Naive thymus-derived CD8-positive, alpha-beta T cell (primary cell): Measurements from ENCODE around the gene SUN2. TPM values are rescaled to one million over a fixed set of nuclear protein-coding genes. Genes with fewer than 3 reads are reported as not detected.
A peak's percentile ranks its signal among the peaks of the same experiment; 100 is the strongest.

Experiments used
- ATAC-seq, 2 donors: fragments of 150-1000 bp; cut with Tn5 transposase in 1 of 2; sonication (Bioruptor Pico), chemical (Tn5 transposase) in 1 of 2; 1 replicate in 1 of 2; 2 replicates in 1 of 2; pipeline ENCODE4 v1.10.0; 2021; ENCODE audit warnings: mild to moderate bottlenecking in 2 of 2, moderate library complexity in 2 of 2
- POLR2A ChIA-PET: fragments of 350-600 bp; sonication (Branson Sonifier 250); formaldehyde crosslinking; loops from one replicate; lab custom pipeline; 2021; ENCODE audit warnings: antibody characterized with exemption; lab: Charles Lee
- DNase-seq, 10 donors: peaks; one replicate each; pipeline versions ENCODE4 v3.0.0 to v3.0.0-alpha.2; 2020 to 2022
- H3K27ac Mint-ChIP-seq, 10 donors: one replicate each; pipeline ENCODE4 v1.8.0; 2020 to 2022; ENCODE audit warnings: mild to moderate bottlenecking in 10 of 10, mixed read lengths in 10 of 10, moderate library complexity in 4 of 10, inconsistent platforms in 1 of 10
- H3K27me3 Mint-ChIP-seq, 5 donors: one replicate each; pipeline ENCODE4 v1.8.0; 2021 to 2022; ENCODE audit warnings: mixed read lengths in 5 of 5
- H3K36me3 Mint-ChIP-seq, 3 donors: one replicate each; pipeline ENCODE4 v1.8.0; 2020 to 2022; ENCODE audit warnings: mixed read lengths in 3 of 3, mild to moderate bottlenecking in 2 of 3, inconsistent platforms in 1 of 3
- H3K4me1 Mint-ChIP-seq, 4 donors: one replicate each; pipeline ENCODE4 v1.8.0; 2021 to 2022; ENCODE audit warnings: mixed read lengths in 4 of 4
- H3K4me3 Mint-ChIP-seq, 10 donors: one replicate each; pipeline ENCODE4 v1.8.0; 2020 to 2022; ENCODE audit warnings: mild to moderate bottlenecking in 10 of 10, mixed read lengths in 10 of 10, moderate library complexity in 6 of 10, inconsistent platforms in 1 of 10
- H3K9me3 Mint-ChIP-seq, 9 donors: one replicate each; pipeline ENCODE4 v1.8.0; 2020 to 2022; ENCODE audit warnings: mixed read lengths in 9 of 9, mild to moderate bottlenecking in 3 of 9, inconsistent platforms in 1 of 9, moderate library complexity in 1 of 9
- polyA plus RNA-seq, 3 donors: library from polyadenylated mRNA; unstranded; fragments of 300-500 nt; fragmentation: Illumina TruSeq; gene quantifications; one replicate each; pipeline ENCODE4 v1.2.3, GENCODE V29; 2021
- total RNA-seq, 8 experiments: library from RNA in 2 of 8; stranded (reverse) in 2 of 8; gene quantifications; one replicate each; pipeline ENCODE4 v1.2.3 and lab custom pipeline; 2021 to 2026

The SUN2 gene
- total and polyA plus RNA-seq, 5 experiments from 2014 or later, result 491 to 1,073 (median 802) TPM

GRCh38 chr22:38775656-38776055 lies 19.9 kb upstream of the SUN2 start:
- peaks cover 0 to 14% (median 3%) of the 10 kb centered on the region in 3 donors for H3K36me3 Mint-ChIP-seq
- POLR2A ChIA-PET, result interaction anchor here (1.6 kb wide), 1 partner anchor 29 kb away, joined by 3 read pairs; no protein-coding TSS in a partner anchor
- H3K4me3 Mint-ChIP-seq, result no peak overlapping the region
- ATAC-seq, result no peak
- no peak for DNase-seq
- H3K9me3 Mint-ChIP-seq, result no peaks in the 10 kb centered on the region
- no peaks in the 10 kb centered on the region for H3K27me3 Mint-ChIP-seq
- H3K27ac Mint-ChIP-seq, result peak overlapping the region in 4 of 10 donors; percentile 23 to 73 (median 44)
- peaks cover 5 to 12% (median 8%) of the 10 kb centered on the region in 4 donors for H3K4me1 Mint-ChIP-seq

DNA sequence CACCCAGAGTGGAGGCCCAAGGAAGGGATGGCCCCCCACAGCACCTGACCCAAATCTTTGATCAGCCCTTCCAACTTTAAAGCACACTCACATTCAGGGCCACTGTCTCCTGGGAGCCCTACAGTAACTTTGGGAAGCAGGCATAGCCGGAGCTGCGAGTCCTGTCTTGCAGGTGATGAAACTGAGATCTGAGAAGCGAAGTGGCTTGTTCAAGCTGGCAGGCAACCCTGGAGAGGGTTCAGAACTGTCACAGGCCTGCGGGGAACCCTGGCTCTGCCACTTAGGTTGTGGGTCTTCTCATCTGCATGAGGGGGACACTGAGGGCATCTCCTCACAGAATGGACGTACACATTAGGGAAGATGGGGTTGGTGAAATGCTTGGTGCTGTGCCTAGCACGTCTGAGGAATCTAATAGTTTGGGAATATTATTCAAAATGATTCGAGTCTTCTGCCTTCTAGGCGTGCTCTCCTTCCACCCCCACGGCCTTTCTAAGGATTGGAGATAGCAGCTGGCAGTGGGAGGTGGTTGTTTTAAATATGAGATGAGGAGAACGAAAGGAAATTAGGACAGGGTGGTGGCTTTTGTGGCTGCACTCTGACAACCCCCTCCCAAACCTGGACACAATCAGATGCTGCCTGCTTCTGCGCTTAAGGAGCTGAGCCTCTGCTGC lies 18.8 kb upstream of the SUN2 start:
- Mint-ChIP-seq H3K27me3 (no peaks in the 10 kb centered on the region), H3K4me1 (peaks cover 5 to 12% (median 8%) of the 10 kb centered on the region in 4 donors), H3K27ac (peak overlapping the region in 2 of 10 donors; percentile 53 to 73), H3K36me3 (peaks cover 0 to 6% (median 0%) of the 10 kb centered on the region in 3 donors), H3K9me3 (no peaks in the 10 kb centered on the region), H3K4me3 (no peak overlapping the region)
- DNase-seq (no peak), ATAC-seq (no peak)
- POLR2A ChIA-PET, result interaction anchor here (1.6 kb wide), 1 partner anchor 28 kb away, joined by 3 read pairs; no protein-coding TSS in a partner anchor

- Mint-ChIP-seq H3K36me3 (no peaks in the 10 kb centered on the region), H3K27ac (peak overlapping the region in 3 of 10 donors; percentile 11 to 58 (median 57)), H3K27me3 (peaks cover 0 to 2% (median 0%) of the 10 kb centered on the region in 5 donors), H3K4me1 (peaks cover 7 to 18% (median 11%) of the 10 kb centered on the region in 4 donors), H3K4me3 (no peak overlapping the region), H3K9me3 (no peaks in the 10 kb centered on the region)
- no peak for ATAC-seq
- DNase-seq, result no peak
- POLR2A ChIA-PET, result no interaction called here
These were observed 17.7 kb upstream of the SUN2 start for GRCh38 chr22:38773363-38773946.

- no peak for ATAC-seq
- Mint-ChIP-seq H3K27me3 (peaks cover 0 to 2% (median 0%) of the 10 kb centered on the region in 5 donors), H3K36me3 (no peaks in the 10 kb centered on the region), H3K4me1 (peaks cover 7 to 18% (median 11%) of the 10 kb centered on the region in 4 donors), H3K27ac (peak overlapping the region in 3 of 10 donors; percentile 21 to 63 (median 43)), H3K4me3 (no peak overlapping the region), H3K9me3 (no peaks in the 10 kb centered on the region)
- POLR2A ChIA-PET, result interaction anchor here (36.4 kb wide), 1 partner anchor 34 kb away, joined by 1495 read pairs; the partner anchor contains the start of gene SUN2
- DNase-seq, result no peak
These were observed 16.8 kb upstream of the SUN2 start for GRCh38 chr22:38772623-38772873.

- Mint-ChIP-seq H3K27ac (peak overlapping the region in 2 of 10 donors; percentile 55 to 59), H3K9me3 (no peaks in the 10 kb centered on the region), H3K36me3 (no peaks in the 10 kb centered on the region), H3K4me3 (no peak overlapping the region), H3K4me1 (peaks cover 4 to 24% (median 15%) of the 10 kb centered on the region in 4 donors), H3K27me3 (peaks cover 0 to 2% (median 0%) of the 10 kb centered on the region in 5 donors)
- DNase-seq (no peak), ATAC-seq (no peak)
- POLR2A ChIA-PET, result interaction anchor here (36.4 kb wide), 1 partner anchor 31 kb away, joined by 1495 read pairs; the partner anchor contains the start of gene SUN2
These were observed 14.6 kb upstream of the SUN2 start for GRCh38 chr22:38770257-38770949.

GRCh38 chr22:38768036-38768435 lies 12.2 kb upstream of the SUN2 start:
- no peak for DNase-seq
- POLR2A ChIA-PET, result interaction anchor here (0.6 to 36.4 kb wide), 5 partner anchors 10 to 285 kb away, joined by 3 to 1495 read pairs (median 6); partner anchors contain the start of gene SUN2
- H3K36me3 Mint-ChIP-seq, result no peaks in the 10 kb centered on the region
- no peaks in the 10 kb centered on the region for H3K9me3 Mint-ChIP-seq
- peaks cover 0 to 2% (median 0%) of the 10 kb centered on the region in 5 donors for H3K27me3 Mint-ChIP-seq
- peaks cover 4 to 19% (median 11%) of the 10 kb centered on the region in 4 donors for H3K4me1 Mint-ChIP-seq
- no peak overlapping the region for H3K27ac Mint-ChIP-seq
- H3K4me3 Mint-ChIP-seq, result no peak overlapping the region
- ATAC-seq, result no peak

DNA sequence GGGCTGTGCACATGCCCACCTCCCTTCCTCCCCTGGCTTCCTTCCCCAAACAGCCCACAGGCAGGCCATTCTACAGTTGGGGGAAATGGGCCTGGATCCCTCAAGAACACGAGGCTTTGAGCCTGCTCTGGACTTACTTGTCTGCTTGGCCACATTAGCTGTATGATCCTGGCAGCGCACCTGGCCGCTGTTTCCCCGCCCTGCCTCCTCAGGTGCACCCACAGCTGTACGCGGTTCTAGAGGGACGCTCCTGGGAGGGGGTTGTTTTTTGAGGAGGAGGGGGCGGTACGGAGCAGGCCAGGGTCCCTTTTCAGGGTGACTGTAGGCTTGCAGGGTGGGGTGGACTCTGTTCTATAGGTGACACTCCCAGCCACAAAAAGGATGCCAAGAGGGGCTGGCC lies 11.5 kb upstream of the SUN2 start:
- ATAC-seq (no peak), DNase-seq (no peak)
- H3K4me3 Mint-ChIP-seq, result no peak overlapping the region
- POLR2A ChIA-PET, result interaction anchor here (0.6 to 36.4 kb wide), 4 partner anchors 9 to 286 kb away, joined by 3 to 1495 read pairs (median 6); partner anchors contain the start of gene SUN2
- H3K4me1 Mint-ChIP-seq, result peaks cover 6 to 19% (median 11%) of the 10 kb centered on the region in 4 donors
- H3K27me3 Mint-ChIP-seq, result peaks cover 0 to 2% (median 0%) of the 10 kb centered on the region in 5 donors
- no peak overlapping the region for H3K27ac Mint-ChIP-seq
- no peaks in the 10 kb centered on the region for H3K9me3 Mint-ChIP-seq
- no peaks in the 10 kb centered on the region for H3K36me3 Mint-ChIP-seq

DNA sequence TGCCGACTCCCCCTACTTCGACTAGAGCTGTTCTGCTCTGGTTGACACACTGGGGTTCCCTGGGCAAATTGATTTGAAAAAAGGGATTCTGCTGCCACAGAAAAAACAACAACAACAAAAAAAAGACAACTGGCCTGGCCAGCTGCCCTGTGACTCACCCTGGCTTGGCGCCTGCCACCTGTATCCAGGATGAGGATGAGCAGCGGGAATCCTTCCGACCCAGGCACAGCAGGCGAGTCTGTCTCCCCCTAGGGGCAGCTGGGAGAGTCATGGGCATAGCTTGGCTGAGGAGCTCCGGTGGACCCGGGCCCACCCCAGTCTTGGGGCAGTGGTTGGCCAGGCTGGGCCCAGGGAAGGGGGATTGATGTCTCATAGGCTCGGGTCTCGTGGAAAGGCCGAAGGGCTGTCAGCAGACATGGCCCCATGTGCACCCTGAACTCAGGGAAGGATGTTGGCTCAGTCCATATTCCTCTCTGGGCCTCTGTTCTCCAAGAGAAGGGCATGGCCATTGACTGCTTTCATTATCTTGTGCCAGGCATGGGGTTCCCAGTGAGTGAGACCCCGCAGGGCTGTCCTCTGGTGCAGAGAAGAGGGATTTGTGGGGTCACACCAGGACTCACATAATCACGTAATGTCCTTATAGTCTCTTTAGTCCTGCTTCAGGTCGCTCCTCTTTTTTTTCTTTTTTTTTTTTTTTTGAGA lies 10.4 kb upstream of the SUN2 start:
- Mint-ChIP-seq H3K9me3 (no peaks in the 10 kb centered on the region), H3K4me3 (no peak overlapping the region), H3K27me3 (peaks cover 0 to 2% (median 0%) of the 10 kb centered on the region in 5 donors), H3K36me3 (no peaks in the 10 kb centered on the region), H3K27ac (peak overlapping the region in 4 of 10 donors; percentile 15 to 74 (median 44)), H3K4me1 (peaks cover 6 to 19% (median 11%) of the 10 kb centered on the region in 4 donors)
- ATAC-seq (peak; percentile 75 to 87), DNase-seq (peak in 8 of 10 donors; percentile 24 to 79 (median 42))
- POLR2A ChIA-PET, result interaction anchor here (1.5 to 36.4 kb wide), 2 partner anchors 27 to 59 kb away, joined by 4 to 1495 read pairs; partner anchors contain the start of gene SUN2

DNA sequence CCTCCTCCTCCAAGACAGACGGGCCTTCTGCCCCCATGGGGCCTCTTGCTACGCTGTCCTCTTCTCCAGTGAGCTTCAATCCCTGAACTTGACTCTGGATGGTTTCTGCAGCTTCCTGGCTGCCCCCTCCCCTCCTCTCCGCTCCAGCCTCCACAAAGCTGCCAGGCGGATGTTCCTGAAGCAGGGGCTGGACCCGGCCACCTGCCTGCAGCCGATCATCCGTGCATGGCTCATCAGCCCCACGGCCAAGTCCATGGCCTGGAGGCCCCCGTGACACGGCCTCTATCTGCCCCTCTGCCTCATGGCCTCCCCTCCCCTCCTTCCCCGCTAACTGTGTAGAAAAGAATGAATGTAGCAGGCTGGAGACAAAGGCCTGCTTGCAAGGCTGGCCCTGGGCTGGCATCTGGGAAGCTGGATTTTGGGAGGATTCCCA lies 6.8 kb upstream of the SUN2 start:
- POLR2A ChIA-PET, result interaction anchor here (0.6 to 36.4 kb wide), 3 partner anchors 24 to 190 kb away, joined by 7 to 1495 read pairs (median 9); partner anchors contain the start of gene SUN2
- Mint-ChIP-seq H3K4me1 (peaks cover 18 to 42% (median 33%) of the 10 kb centered on the region in 4 donors), H3K9me3 (no peaks in the 10 kb centered on the region), H3K27ac (peak overlapping the region in 4 of 10 donors; percentile 15 to 57 (median 36)), H3K36me3 (no peaks in the 10 kb centered on the region), H3K4me3 (no peak overlapping the region), H3K27me3 (no peaks in the 10 kb centered on the region)
- no peak for DNase-seq
- no peak for ATAC-seq

- H3K27me3 Mint-ChIP-seq, result no peaks in the 10 kb centered on the region
- ATAC-seq (no peak), DNase-seq (no peak)
- H3K9me3 Mint-ChIP-seq, result no peaks in the 10 kb centered on the region
- POLR2A ChIA-PET, result interaction anchor here (0.6 to 36.4 kb wide), 2 partner anchors 23 to 73 kb away, joined by 6 to 1495 read pairs; partner anchors contain the start of gene SUN2
- peaks cover 28 to 51% (median 43%) of the 10 kb centered on the region in 4 donors for H3K4me1 Mint-ChIP-seq
- H3K36me3 Mint-ChIP-seq, result no peaks in the 10 kb centered on the region
- no peak overlapping the region for H3K4me3 Mint-ChIP-seq
- H3K27ac Mint-ChIP-seq, result peak overlapping the region in 1 of 10 donors; percentile 19
These were observed 5.7 kb upstream of the SUN2 start for GRCh38 chr22:38761202-38762162.
